ENCODE data around the gene HDAC5.
"Not testable (repeated sequence)": the region's sequence is repeated elsewhere in the genome, so short reads cannot be mapped to it uniquely, and the experiment has no call there.

HDAC5 gene

GRCh38 chr17:44146375-44147346 lies 23.2 kb upstream of the HDAC5 start:
- Histone ChIP-seq H3K79me1 (ENCODE audit: low read length) (peaks cover 4% of the 10 kb centered on the region), H3K14ac (ENCODE audit: low read length) (no peak overlapping the region), H4K91ac (ENCODE audit: low read depth, low read length) (no peak overlapping the region), H2AK5ac (ENCODE audit: low read length) (no peak overlapping the region), H3K4me1 (ENCODE audit: control insufficient read depth in 1 of 2, insufficient read depth in 2 of 2, low read length in 2 of 2) (peaks cover 4 to 7% of the 10 kb centered on the region in 2 experiments), H3K79me2 (ENCODE audit: control insufficient read depth, insufficient read depth, low read length, poor library complexity) (peaks cover 4% of the 10 kb centered on the region), H3K4me3 (ENCODE audit: low read depth, low read length) (no peak overlapping the region), H3K4me2 (ENCODE audit: low read length) (peak overlapping the region; percentile 37), H2BK12ac (ENCODE audit: low read length) (no peak overlapping the region), H4K8ac (ENCODE audit: low read depth, low read length) (no peak overlapping the region), H3K9me3 (ENCODE audit: insufficient read depth, low read depth, low read length) (no peaks in the 10 kb centered on the region), H2AFZ (ENCODE audit: insufficient read depth, low read length, poor library complexity) (no peak overlapping the region), H3K18ac (ENCODE audit: low read length) (no peak overlapping the region), H3K27ac (ENCODE audit: low read depth, low read length) (peak overlapping the region; percentile 34), H3K36me3 (ENCODE audit: control insufficient read depth in 1 of 2, insufficient read depth in 2 of 2, low read length in 2 of 2) (peaks cover 24 to 29% of the 10 kb centered on the region in 2 experiments), H3K4ac (ENCODE audit: low read depth, low read length) (no peak overlapping the region), H3K9ac (ENCODE audit: low read length) (no peak overlapping the region), H2BK120ac (ENCODE audit: insufficient read depth, low read length, poor library complexity) (no peak overlapping the region), H4K12ac (ENCODE audit: low read depth, low read length) (no peak overlapping the region), H3K23ac (ENCODE audit: low read length) (peak overlapping the region; percentile 95), H2BK5ac (ENCODE audit: low read depth, low read length, poor library complexity) (no peak overlapping the region), H3K27me3 (ENCODE audit: insufficient read depth, low read length) (no peaks in the 10 kb centered on the region)
- DNase-seq, result no peak
- WGBS (ENCODE audit: extremely low coverage, insufficient coverage, insufficient read length), result no CpG with 5 or more reads among the region's 2 CpGs

- H3K4me2 ChIP-seq (ENCODE audit: low read length), result no peak overlapping the region
- H2BK5ac ChIP-seq (ENCODE audit: low read depth, low read length, poor library complexity), result no peak overlapping the region
- no peak overlapping the region for H2AFZ ChIP-seq (ENCODE audit: insufficient read depth, low read length, poor library complexity)
- no peak overlapping the region for H3K23ac ChIP-seq (ENCODE audit: low read length)
- H3K27ac ChIP-seq (ENCODE audit: low read depth, low read length), result no peak overlapping the region
- peaks cover 4% of the 10 kb centered on the region for H3K79me2 ChIP-seq (ENCODE audit: control insufficient read depth, insufficient read depth, low read length, poor library complexity)
- no peak overlapping the region for H3K4ac ChIP-seq (ENCODE audit: low read depth, low read length)
- H3K27me3 ChIP-seq (ENCODE audit: insufficient read depth, low read length), result no peaks in the 10 kb centered on the region
- peaks cover 7 to 8% of the 10 kb centered on the region in 2 experiments for H3K4me1 ChIP-seq (ENCODE audit: control insufficient read depth in 1 of 2, insufficient read depth in 2 of 2, low read length in 2 of 2)
- H3K9ac ChIP-seq (ENCODE audit: low read length), result no peak overlapping the region
- H4K12ac ChIP-seq (ENCODE audit: low read depth, low read length), result no peak overlapping the region
- H2BK12ac ChIP-seq (ENCODE audit: low read length), result no peak overlapping the region
- H4K8ac ChIP-seq (ENCODE audit: low read depth, low read length), result no peak overlapping the region
- no peak overlapping the region for H4K91ac ChIP-seq (ENCODE audit: low read depth, low read length)
- no peak overlapping the region for H2BK120ac ChIP-seq (ENCODE audit: insufficient read depth, low read length, poor library complexity)
- no CpG with 5 or more reads among the region's 7 CpGs for WGBS (ENCODE audit: extremely low coverage, insufficient coverage, insufficient read length)
- no peak overlapping the region for H2AK5ac ChIP-seq (ENCODE audit: low read length)
- H3K18ac ChIP-seq (ENCODE audit: low read length), result no peak overlapping the region
- H3K36me3 ChIP-seq (ENCODE audit: control insufficient read depth in 1 of 2, insufficient read depth in 2 of 2, low read length in 2 of 2), result peaks cover 23 to 24% of the 10 kb centered on the region in 2 experiments
- peaks cover 4% of the 10 kb centered on the region for H3K79me1 ChIP-seq (ENCODE audit: low read length)
- peak in 1 of 2 donors; percentile 52 for DNase-seq
- no peak overlapping the region for H3K4me3 ChIP-seq (ENCODE audit: low read depth, low read length)
- no peaks in the 10 kb centered on the region for H3K9me3 ChIP-seq (ENCODE audit: insufficient read depth, low read depth, low read length)
- H3K14ac ChIP-seq (ENCODE audit: low read length), result no peak overlapping the region
These were observed 21.7 kb upstream of the HDAC5 start for GRCh38 chr17:44144966-44145739.

GRCh38 chr17:44143921-44144320 lies 20.5 kb upstream of the HDAC5 start:
- H2BK5ac ChIP-seq (ENCODE audit: low read depth, low read length, poor library complexity); H3K27me3 ChIP-seq (ENCODE audit: insufficient read depth, low read length); H3K9me3 ChIP-seq (ENCODE audit: insufficient read depth, low read depth, low read length); H4K91ac ChIP-seq (ENCODE audit: low read depth, low read length); H3K79me1 ChIP-seq (ENCODE audit: low read length); DNase-seq; H3K79me2 ChIP-seq (ENCODE audit: control insufficient read depth, insufficient read depth, low read length, poor library complexity); H2AFZ ChIP-seq (ENCODE audit: insufficient read depth, low read length, poor library complexity); H2AK5ac ChIP-seq (ENCODE audit: low read length); H3K27ac ChIP-seq (ENCODE audit: low read depth, low read length); H3K23ac ChIP-seq (ENCODE audit: low read length); H3K4me3 ChIP-seq (ENCODE audit: low read depth, low read length); H3K18ac ChIP-seq (ENCODE audit: low read length); H3K4me1 ChIP-seq (ENCODE audit: control insufficient read depth in 1 of 2, insufficient read depth in 2 of 2, low read length in 2 of 2); H3K9ac ChIP-seq (ENCODE audit: low read length); H3K4ac ChIP-seq (ENCODE audit: low read depth, low read length); H4K8ac ChIP-seq (ENCODE audit: low read depth, low read length); H3K14ac ChIP-seq (ENCODE audit: low read length); H2BK12ac ChIP-seq (ENCODE audit: low read length); H3K4me2 ChIP-seq (ENCODE audit: low read length); H4K12ac ChIP-seq (ENCODE audit: low read depth, low read length); H2BK120ac ChIP-seq (ENCODE audit: insufficient read depth, low read length, poor library complexity): not testable (repeated sequence)
- WGBS (ENCODE audit: extremely low coverage, insufficient coverage, insufficient read length), result no CpG with 5 or more reads among the region's 8 CpGs
- H3K36me3 ChIP-seq (ENCODE audit: control insufficient read depth in 1 of 2, insufficient read depth in 2 of 2, low read length in 2 of 2), result peaks cover 19 to 20% of the 10 kb centered on the region in 2 experiments

- H3K4me1 ChIP-seq (ENCODE audit: control insufficient read depth in 1 of 2, insufficient read depth in 2 of 2, low read length in 2 of 2), result peaks cover 9 to 12% of the 10 kb centered on the region in 2 experiments
- H2AK5ac ChIP-seq (ENCODE audit: low read length), result peak overlapping the region; percentile 6
- peaks cover 4% of the 10 kb centered on the region for H3K79me2 ChIP-seq (ENCODE audit: control insufficient read depth, insufficient read depth, low read length, poor library complexity)
- peak overlapping the region; percentile 63 for H3K4me2 ChIP-seq (ENCODE audit: low read length)
- no peaks in the 10 kb centered on the region for H3K36me3 ChIP-seq (ENCODE audit: control insufficient read depth in 1 of 2, insufficient read depth in 2 of 2, low read length in 2 of 2)
- H3K4me3 ChIP-seq (ENCODE audit: low read depth, low read length), result no peak overlapping the region
- H4K12ac ChIP-seq (ENCODE audit: low read depth, low read length), result no peak overlapping the region
- H3K27ac ChIP-seq (ENCODE audit: low read depth, low read length), result peak overlapping the region; percentile 15
- H3K9me3 ChIP-seq (ENCODE audit: insufficient read depth, low read depth, low read length), result no peaks in the 10 kb centered on the region
- H4K91ac ChIP-seq (ENCODE audit: low read depth, low read length), result peak overlapping the region; percentile 56
- H3K9ac ChIP-seq (ENCODE audit: low read length), result peak overlapping the region; percentile 8
- peak; percentile 97 to 99 for DNase-seq
- H2BK12ac ChIP-seq (ENCODE audit: low read length), result peak overlapping the region; percentile 46
- peak overlapping the region; percentile 18 for H2BK5ac ChIP-seq (ENCODE audit: low read depth, low read length, poor library complexity)
- peak overlapping the region; percentile 45 for H2BK120ac ChIP-seq (ENCODE audit: insufficient read depth, low read length, poor library complexity)
- H3K4ac ChIP-seq (ENCODE audit: low read depth, low read length), result peak overlapping the region; percentile 13
- H3K79me1 ChIP-seq (ENCODE audit: low read length), result peaks cover 8% of the 10 kb centered on the region
- H4K8ac ChIP-seq (ENCODE audit: low read depth, low read length), result peak overlapping the region; percentile 24
- H2AFZ ChIP-seq (ENCODE audit: insufficient read depth, low read length, poor library complexity), result peak overlapping the region; percentile 65
- WGBS (ENCODE audit: extremely low coverage, insufficient coverage, insufficient read length), result no CpG with 5 or more reads among the region's 20 CpGs
- peak overlapping the region; percentile 16 for H3K14ac ChIP-seq (ENCODE audit: low read length)
- no peak overlapping the region for H3K23ac ChIP-seq (ENCODE audit: low read length)
- peak overlapping the region; percentile 36 for H3K18ac ChIP-seq (ENCODE audit: low read length)
- H3K27me3 ChIP-seq (ENCODE audit: insufficient read depth, low read length), result no peaks in the 10 kb centered on the region
These were observed 14.7 kb upstream of the HDAC5 start for GRCh38 chr17:44137891-44138709.
